ENCODE results near the gene BFAR.

The BFAR gene

DNA sequence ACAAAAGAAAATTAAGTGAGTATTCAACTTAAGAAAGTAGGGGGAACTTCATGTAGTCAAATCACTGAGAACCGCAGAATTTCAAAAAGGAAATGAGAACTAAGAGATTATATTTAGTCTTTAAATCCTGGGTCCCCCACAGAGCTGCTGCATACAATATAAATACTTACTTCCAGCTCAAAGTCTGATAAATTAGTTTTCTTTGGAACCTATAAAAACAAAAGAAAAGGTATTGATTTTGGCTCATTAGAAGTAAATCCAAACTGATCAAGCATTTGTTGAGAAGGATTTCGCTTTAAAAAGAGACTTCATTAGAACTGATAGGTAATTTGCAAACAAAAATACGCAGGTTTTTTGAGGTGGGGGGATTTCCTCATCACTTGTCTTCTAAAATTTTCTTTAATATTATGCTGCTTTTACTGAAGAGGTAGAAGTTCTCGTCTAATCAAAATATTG lies 24.6 kb upstream of the BFAR start:
- TF ChIP-seq, protein P1, sequence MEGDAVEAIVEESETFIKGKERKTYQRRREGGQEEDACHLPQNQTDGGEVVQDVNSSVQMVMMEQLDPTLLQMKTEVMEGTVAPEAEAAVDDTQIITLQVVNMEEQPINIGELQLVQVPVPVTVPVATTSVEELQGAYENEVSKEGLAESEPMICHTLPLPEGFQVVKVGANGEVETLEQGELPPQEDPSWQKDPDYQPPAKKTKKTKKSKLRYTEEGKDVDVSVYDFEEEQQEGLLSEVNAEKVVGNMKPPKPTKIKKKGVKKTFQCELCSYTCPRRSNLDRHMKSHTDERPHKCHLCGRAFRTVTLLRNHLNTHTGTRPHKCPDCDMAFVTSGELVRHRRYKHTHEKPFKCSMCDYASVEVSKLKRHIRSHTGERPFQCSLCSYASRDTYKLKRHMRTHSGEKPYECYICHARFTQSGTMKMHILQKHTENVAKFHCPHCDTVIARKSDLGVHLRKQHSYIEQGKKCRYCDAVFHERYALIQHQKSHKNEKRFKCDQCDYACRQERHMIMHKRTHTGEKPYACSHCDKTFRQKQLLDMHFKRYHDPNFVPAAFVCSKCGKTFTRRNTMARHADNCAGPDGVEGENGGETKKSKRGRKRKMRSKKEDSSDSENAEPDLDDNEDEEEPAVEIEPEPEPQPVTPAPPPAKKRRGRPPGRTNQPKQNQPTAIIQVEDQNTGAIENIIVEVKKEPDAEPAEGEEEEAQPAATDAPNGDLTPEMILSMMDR (conservative IDR thresholded peaks at IDR 0.05; ENCODE audit: low read depth, low read length), result no peak
- DNase-seq (ENCODE audit: low read depth), result no peak
- H3K4me3 ChIP-seq (ENCODE audit: low read depth, low read length), result no peak overlapping the region

DNA sequence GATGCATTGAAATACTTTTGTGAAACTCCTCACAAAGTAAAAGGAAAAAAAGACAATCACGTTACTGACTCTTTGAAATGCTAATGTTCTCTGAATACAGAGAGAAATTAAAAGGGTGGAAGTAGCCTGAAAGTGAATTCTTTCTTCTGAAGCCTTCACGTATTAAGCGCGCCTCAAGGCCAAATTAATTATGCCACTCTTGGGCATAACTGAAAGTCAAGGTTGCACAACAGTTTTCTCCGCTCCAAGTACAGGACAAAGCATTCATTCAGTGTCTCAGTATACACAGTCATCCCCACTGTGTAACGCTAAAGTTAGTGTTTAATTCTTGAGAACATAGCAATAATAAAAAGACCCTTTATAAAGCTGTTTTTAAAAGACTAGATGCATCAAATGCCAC lies 24.1 kb upstream of the BFAR start:
- H3K4me3 ChIP-seq (ENCODE audit: low read depth, low read length), result no peak overlapping the region
- DNase-seq (ENCODE audit: low read depth), result no peak
- TF ChIP-seq, protein P1 (conservative IDR thresholded peaks at IDR 0.05; ENCODE audit: low read depth, low read length), result no peak

DNA sequence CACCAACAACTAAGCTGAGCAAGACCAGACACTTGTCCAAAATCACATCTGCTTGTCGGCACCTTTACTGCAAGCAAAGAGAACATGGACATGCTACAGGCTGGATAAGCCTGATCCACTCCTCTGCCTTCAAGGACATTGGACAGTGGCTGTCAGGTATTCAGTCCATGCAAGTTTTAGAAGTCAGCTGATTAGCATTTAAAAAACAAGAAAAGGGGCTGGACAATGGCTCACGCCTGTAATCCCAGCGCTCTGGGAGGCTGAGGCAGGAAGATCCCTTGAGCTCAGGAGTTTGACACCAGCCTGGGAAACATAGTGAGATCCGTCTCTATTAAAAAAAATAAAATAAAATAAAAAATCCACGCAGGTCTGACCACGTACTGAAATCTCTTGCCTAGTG lies 23.0 kb upstream of the BFAR start:
- DNase-seq (ENCODE audit: low read depth), result no peak
- TF ChIP-seq, protein P1 (conservative IDR thresholded peaks at IDR 0.05; ENCODE audit: low read depth, low read length), result no peak
- no peak overlapping the region for H3K4me3 ChIP-seq (ENCODE audit: low read depth, low read length)

DNA sequence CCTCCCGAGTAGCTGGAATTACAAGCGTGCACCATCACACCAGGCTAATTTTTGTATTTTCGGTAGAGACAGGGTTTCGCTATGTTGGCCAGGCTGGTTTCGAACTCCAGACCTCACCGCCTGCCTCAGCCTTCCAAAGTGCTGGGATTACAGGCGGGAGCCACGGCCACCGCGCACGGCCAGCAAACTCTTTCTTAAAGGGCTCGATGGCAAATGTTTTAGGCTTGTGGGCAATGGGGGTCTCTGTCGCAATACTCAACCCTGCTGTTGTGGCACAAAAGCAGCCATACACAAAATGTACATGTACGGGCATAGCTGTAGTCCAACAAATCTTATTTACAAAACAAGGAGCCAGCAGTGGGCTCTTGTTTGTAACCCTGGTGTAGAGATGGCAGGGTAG lies 21.1 kb upstream of the BFAR start:
- no peak for DNase-seq (ENCODE audit: low read depth)
- TF ChIP-seq, protein P1 (conservative IDR thresholded peaks at IDR 0.05; ENCODE audit: low read depth, low read length), result no peak
- H3K4me3 ChIP-seq (ENCODE audit: low read depth, low read length), result no peak overlapping the region

DNA sequence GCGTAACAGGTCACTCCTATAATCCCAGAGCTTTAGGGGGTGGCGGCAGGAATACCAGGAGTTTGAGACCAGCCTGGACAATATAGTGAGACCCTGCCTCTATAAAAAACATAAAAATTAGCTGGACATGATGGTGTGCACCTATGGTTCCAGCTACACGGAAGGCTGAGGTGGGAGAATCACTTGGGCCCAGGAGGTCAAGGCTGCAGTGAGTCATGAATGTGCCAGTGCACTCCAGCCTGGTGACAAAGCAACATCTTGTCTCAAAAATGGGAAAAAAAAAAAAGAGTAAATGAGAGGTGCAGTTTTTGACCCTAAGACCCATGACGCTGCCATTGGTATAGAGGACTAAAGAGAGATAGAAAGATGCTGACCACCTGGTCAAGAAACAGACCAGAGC lies 18.8 kb upstream of the BFAR start:
- TF ChIP-seq, protein P1 (conservative IDR thresholded peaks at IDR 0.05; ENCODE audit: low read depth, low read length), result no peak
- no peak for DNase-seq (ENCODE audit: low read depth)

DNA sequence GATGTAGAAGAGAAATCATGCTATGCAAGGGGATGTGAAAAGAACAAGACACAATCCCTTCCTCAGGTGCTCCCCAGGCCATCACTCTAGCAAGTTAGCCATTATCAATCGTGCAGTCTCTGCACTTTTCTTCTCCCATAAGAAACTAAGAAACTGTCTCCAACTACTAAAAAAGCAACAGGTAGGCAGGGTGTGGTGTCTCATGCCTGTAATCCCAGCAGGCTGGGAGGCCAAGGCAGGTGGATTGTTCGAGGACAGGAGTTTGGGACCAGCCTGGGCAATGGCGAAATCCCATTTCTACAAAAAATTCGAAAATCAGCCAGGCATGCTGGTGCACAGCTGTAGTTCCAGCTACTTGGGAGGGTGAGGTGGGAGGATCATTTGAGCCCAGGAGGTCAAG lies 16.5 kb upstream of the BFAR start:
- TF ChIP-seq, protein P1 (conservative IDR thresholded peaks at IDR 0.05; ENCODE audit: low read depth, low read length), result no peak
- H3K4me3 ChIP-seq (ENCODE audit: low read depth, low read length), result no peak overlapping the region
- DNase-seq (ENCODE audit: low read depth), result no peak

More for the DNA sequence above, 18.8 kb upstream of the BFAR start:
- H3K4me3 ChIP-seq (ENCODE audit: low read depth, low read length), result no peak overlapping the region

DNA sequence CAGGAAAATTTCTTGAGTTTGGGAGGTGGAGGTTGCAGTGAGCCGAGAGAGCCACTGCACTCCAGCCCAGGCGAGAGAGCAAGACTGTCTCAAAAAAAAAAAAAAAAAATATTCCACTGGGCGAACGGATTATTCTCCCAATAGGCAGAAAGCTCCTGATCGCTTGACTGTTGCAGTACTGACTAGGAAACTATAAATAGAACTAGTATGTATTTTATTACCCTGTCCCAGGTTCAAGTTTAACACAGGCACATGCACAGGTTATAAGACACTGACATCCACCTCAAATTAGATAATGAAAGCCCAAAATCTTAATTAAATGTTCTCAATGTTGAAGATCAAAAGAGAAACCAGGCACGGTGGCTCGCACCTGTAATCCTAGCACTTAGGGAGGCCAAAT lies 14.2 kb upstream of the BFAR start:
- DNase-seq (ENCODE audit: low read depth), result no peak

More for the DNA sequence above, 14.2 kb upstream of the BFAR start:
- no peak overlapping the region for H3K4me3 ChIP-seq (ENCODE audit: low read depth, low read length)
- TF ChIP-seq, protein P1 (conservative IDR thresholded peaks at IDR 0.05; ENCODE audit: low read depth, low read length), result no peak

Data from choroid plexus epithelial cell (primary cell).